Uterus (tissue), 4 donors: ENCODE data around the gene THSD4. TPM values are rescaled to one million over a fixed set of nuclear protein-coding genes. Genes with fewer than 3 reads are reported as not detected.

Source experiments
- DNase-seq, 2 donors: peaks; one replicate each; pipeline ENCODE4 v3.0.0-alpha.2; 2019 to 2020
- H3K27ac ChIP-seq, 2 donors: fragments of 200-600 bp; sonication (generic); 1 replicate in 1 of 2; 2 replicates in 1 of 2; pipeline ENCODE4 v1.5.1; 2016 to 2018
- H3K27me3 ChIP-seq, 2 donors: fragments of 200-600 bp; sonication (generic); one replicate each; pipeline ENCODE4 v1.5.1; 2018 to 2019; ENCODE audit warnings: control low read depth in 1 of 2
- H3K36me3 ChIP-seq, 2 donors: fragments of 200-600 bp; sonication (generic); one replicate each; pipeline ENCODE4 v1.5.1; 2019; ENCODE audit warnings: control low read depth in 1 of 2
- H3K4me1 ChIP-seq, 2 donors: fragments of 200-600 bp; sonication (generic); one replicate each; pipeline ENCODE4 v1.5.1; 2018 to 2019; ENCODE audit warnings: control low read depth in 1 of 2
- H3K4me3 ChIP-seq, 2 donors: fragments of 200-600 bp; sonication (generic); 1 replicate in 1 of 2; 2 replicates in 1 of 2; pipeline ENCODE4 v1.5.1; 2018 to 2019; ENCODE audit warnings: mild to moderate bottlenecking in 1 of 2
- H3K9me3 ChIP-seq, 2 donors: fragments of 200-600 bp; sonication (generic); one replicate each; pipeline ENCODE4 v1.5.1; 2019; ENCODE audit warnings: control low read depth in 1 of 2
- POLR2A ChIP-seq, 2 donors: fragments of 450-650 bp; IDR thresholded peaks; one replicate each; pipeline ENCODE4 v1.6.1; 2016; ENCODE audit warnings: antibody characterized with exemption in 2 of 2, mild to moderate bottlenecking in 1 of 2, moderate library complexity in 1 of 2
- intact Hi-C: fragments of 100-400 bp; cut with DNase I; formaldehyde crosslinking; loops from one replicate; pipeline ENCODE4 v1.15.1; 2023; ENCODE audit warnings: low total_unique reads
- total RNA-seq, 4 donors: library from RNA; depleted of rRNA in 3 of 4; stranded (reverse); fragments of >200 nt in 3 of 4; gene quantifications; one replicate each; pipeline versions ENCODE4 v1.1.0 to v1.2.4, GENCODE V29; 2014 to 2023
- TF ChIP-seq, protein P1 (sequence below), 4 experiments: fragments of 200-600 bp in 2 of 4; fragments of 450-650 bp in 2 of 4; sonication (generic) in 2 of 4; IDR thresholded peaks; one replicate each; pipeline ENCODE4 v1.5.1; 2016 to 2019; ENCODE audit warnings: antibody characterized with exemption in 4 of 4, mild to moderate bottlenecking in 2 of 4, moderate library complexity in 1 of 4
- donor health status: DM: yes; HTN: yes; CAD: no.

THSD4 gene
- total RNA-seq, 4 donors from 2014 or later, result 7.1 to 144 (median 35.4) TPM

DNA sequence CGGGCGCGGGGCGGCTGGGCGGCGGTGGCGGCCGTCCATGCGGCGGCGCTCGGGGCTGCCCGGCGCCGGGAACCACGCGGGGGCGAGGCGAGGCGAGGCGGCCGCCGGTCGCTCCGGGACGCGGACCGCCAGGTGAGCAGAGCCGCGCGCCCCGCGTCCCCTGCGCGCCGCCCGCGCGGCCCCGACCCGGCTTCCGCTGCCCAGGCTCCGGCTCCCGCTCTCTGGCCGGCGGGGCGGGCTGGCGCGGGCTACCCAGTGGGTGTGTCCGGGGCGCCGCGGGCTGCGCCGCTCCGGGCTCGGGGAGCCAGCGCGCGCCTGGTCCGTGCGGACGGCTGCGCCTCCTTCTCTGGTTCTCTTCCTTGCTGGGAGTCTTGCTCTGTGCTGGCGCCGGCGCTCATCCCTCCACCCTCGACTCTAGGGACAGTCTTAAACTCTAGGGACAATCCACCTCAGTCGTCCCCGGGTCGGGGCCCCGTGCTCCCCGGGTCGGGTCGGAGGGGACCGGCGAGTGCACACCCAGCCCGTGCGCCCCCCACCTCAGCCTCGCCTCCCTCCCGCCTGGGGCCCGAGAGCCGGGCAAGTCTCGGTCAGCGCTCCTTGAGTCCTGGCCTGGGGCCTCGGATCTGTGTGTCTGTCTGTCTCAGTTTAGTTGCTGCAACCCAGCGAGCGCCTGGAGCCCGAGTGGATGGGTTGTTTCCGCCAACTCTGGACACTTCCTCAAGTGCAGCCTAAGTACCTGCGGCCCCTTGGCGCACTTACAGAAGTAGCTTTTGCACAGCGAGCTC is 488 bp downstream of the THSD4 start:
- Histone ChIP-seq H3K4me3 (peak overlapping the region; percentile 49 to 53), H3K36me3 (no peaks in the 10 kb centered on the region), H3K4me1 (peaks cover 0 to 4% of the 10 kb centered on the region in 2 donors), H3K9me3 (no peaks in the 10 kb centered on the region), H3K27ac (peak overlapping the region; percentile 83 to 90), H3K27me3 (no peaks in the 10 kb centered on the region)
- peak in 1 of 2 donors; percentile 24 for TF ChIP-seq POLR2A (IDR thresholded peaks at IDR 0.05)
- TF ChIP-seq, protein P1, sequence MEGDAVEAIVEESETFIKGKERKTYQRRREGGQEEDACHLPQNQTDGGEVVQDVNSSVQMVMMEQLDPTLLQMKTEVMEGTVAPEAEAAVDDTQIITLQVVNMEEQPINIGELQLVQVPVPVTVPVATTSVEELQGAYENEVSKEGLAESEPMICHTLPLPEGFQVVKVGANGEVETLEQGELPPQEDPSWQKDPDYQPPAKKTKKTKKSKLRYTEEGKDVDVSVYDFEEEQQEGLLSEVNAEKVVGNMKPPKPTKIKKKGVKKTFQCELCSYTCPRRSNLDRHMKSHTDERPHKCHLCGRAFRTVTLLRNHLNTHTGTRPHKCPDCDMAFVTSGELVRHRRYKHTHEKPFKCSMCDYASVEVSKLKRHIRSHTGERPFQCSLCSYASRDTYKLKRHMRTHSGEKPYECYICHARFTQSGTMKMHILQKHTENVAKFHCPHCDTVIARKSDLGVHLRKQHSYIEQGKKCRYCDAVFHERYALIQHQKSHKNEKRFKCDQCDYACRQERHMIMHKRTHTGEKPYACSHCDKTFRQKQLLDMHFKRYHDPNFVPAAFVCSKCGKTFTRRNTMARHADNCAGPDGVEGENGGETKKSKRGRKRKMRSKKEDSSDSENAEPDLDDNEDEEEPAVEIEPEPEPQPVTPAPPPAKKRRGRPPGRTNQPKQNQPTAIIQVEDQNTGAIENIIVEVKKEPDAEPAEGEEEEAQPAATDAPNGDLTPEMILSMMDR (IDR thresholded peaks at IDR 0.05), result peak in 2 of 4 experiments; percentile 5
- intact Hi-C loops, result no loop called here
- peak; percentile 49 to 57 for DNase-seq

DNA sequence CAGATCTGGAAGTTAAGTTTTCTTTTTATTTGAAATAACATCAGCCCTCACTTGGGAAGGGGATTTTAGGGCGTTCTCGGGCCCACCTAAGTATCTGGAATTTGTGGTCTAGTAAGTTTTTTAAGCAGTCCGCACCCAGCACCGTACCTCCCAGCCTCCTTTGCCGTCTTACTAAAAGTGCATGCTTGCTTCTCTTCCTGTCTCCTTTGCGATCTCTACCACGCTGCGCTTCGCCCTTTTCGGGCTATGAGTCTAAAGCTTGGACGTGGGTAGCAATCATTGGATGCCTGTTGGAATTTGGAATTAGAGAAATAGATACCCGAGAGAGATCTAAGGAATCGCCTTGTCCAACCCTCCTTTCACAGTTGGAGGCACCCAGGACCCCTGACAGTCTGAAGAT is 1.1 kb downstream of the THSD4 start:
- no peak for TF ChIP-seq POLR2A (IDR thresholded peaks at IDR 0.05)
- TF ChIP-seq, protein P1 (IDR thresholded peaks at IDR 0.05), result no peak
- Histone ChIP-seq H3K4me3 (peak overlapping the region; percentile 49 to 53), H3K36me3 (no peaks in the 10 kb centered on the region), H3K9me3 (no peaks in the 10 kb centered on the region), H3K27me3 (no peaks in the 10 kb centered on the region), H3K27ac (peak overlapping the region; percentile 83 to 90), H3K4me1 (peaks cover 0 to 4% of the 10 kb centered on the region in 2 donors)
- intact Hi-C loops, result no loop called here
- DNase-seq, result no peak

DNA sequence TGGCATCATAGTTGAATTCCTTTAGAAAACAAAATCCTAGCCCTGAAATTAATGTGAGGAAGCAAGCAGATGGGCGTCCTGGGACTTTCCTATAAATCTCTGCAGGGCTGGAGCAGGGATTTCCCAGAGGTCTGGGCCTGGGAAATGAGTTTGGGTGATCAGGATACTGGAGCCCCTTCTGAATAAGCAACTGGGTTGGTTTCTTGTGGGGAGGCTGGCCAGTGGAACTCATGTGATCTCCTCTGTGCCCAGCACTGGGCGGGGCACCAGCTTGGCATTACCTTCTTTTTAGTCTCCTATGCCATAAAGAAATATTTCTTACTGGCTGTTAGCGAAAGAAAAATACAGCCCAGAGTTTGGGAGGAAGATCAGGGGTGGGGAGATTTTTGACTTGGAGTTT is 1.7 kb downstream of the THSD4 start:
- no peaks in the 10 kb centered on the region for H3K27me3 ChIP-seq
- TF ChIP-seq POLR2A (IDR thresholded peaks at IDR 0.05), result no peak
- TF ChIP-seq, protein P1 (IDR thresholded peaks at IDR 0.05), result no peak
- peaks cover 0 to 4% of the 10 kb centered on the region in 2 donors for H3K4me1 ChIP-seq
- no peak for DNase-seq
- no peaks in the 10 kb centered on the region for H3K36me3 ChIP-seq
- H3K27ac ChIP-seq, result peak overlapping the region; percentile 83 to 90
- peak overlapping the region in 1 of 2 donors; percentile 53 for H3K4me3 ChIP-seq
- intact Hi-C loops, result no loop called here
- H3K9me3 ChIP-seq, result no peaks in the 10 kb centered on the region

DNA sequence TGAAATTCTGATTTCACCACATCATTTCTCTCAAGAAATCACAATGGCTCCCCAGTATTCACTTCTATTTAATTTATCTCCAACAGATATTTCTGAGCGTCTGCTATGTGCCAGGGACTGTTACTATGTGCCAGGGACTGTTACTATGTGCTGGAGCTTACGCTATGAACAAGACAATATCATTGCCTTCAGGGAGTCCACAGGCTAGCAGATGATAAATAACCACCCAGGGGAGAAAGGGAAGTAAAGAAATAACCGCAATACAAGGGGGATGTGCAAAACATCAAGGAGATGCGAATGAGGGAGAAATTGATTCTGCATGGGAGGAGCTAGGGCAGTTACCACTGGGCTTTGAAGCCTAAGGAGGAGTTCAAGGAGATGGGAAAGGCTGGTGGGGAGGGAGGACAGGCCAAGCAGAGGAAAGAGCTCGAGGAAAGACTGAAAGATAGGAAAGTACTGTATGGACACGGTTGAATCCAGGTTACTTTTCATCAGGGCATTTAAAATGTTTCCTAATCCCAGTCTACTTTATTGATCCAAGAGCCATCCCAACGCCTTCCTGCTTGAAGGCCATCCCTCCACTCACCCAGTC is 2.5 kb downstream of the THSD4 start:
- DNase-seq, result no peak
- Histone ChIP-seq H3K9me3 (no peaks in the 10 kb centered on the region), H3K27me3 (no peaks in the 10 kb centered on the region), H3K4me1 (peaks cover 0 to 4% of the 10 kb centered on the region in 2 donors), H3K27ac (peak overlapping the region; percentile 83 to 90), H3K36me3 (no peaks in the 10 kb centered on the region), H3K4me3 (no peak overlapping the region)
- intact Hi-C loops, result no loop called here
- TF ChIP-seq, protein P1 (IDR thresholded peaks at IDR 0.05), result no peak
- TF ChIP-seq POLR2A (IDR thresholded peaks at IDR 0.05), result no peak

DNA sequence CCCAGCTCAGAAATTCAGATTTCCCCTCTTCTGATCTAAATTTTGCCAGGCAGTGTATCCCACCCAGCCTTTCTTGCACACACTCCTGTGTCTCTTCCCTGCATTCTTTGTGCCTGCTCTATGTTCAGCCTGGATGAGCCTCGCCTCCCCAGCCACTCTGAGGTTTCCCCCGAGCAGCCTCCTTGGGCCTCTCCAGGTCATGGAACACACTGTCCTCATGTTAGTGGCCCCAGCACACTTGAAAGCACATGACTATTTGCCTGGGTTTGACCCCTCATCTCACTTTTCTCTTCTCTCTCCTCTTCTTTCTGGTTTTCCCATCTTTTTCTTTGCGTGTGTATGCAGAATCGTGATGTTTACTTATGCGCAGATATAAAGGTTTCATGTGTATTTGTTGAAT is 3.1 kb downstream of the THSD4 start:
- H3K27me3 ChIP-seq, result no peaks in the 10 kb centered on the region
- TF ChIP-seq POLR2A (IDR thresholded peaks at IDR 0.05), result no peak
- TF ChIP-seq, protein P1 (IDR thresholded peaks at IDR 0.05), result no peak
- no peak overlapping the region for H3K4me3 ChIP-seq
- H3K27ac ChIP-seq, result peak overlapping the region in 1 of 2 donors; percentile 8
- no peaks in the 10 kb centered on the region for H3K36me3 ChIP-seq
- DNase-seq, result no peak
- peaks cover 0 to 4% of the 10 kb centered on the region in 2 donors for H3K4me1 ChIP-seq
- H3K9me3 ChIP-seq, result no peaks in the 10 kb centered on the region
- intact Hi-C loops, result no loop called here
